Measurements from ENCODE around the gene PCLO.
"Not testable (repeated sequence)": the region's sequence is repeated elsewhere in the genome, so short reads cannot be mapped to it uniquely, and the experiment has no call there.

PCLO gene

GRCh38 chr7:83130191-83130590 lies 32.5 kb downstream of the PCLO start:
- DNase-seq = no peak

GRCh38 chr7:83119494-83119893 lies 43.2 kb downstream of the PCLO start:
- DNase-seq = no peak

GRCh38 chr7:83119026-83119382 lies 43.7 kb downstream of the PCLO start:
- DNase-seq = no peak

DNA sequence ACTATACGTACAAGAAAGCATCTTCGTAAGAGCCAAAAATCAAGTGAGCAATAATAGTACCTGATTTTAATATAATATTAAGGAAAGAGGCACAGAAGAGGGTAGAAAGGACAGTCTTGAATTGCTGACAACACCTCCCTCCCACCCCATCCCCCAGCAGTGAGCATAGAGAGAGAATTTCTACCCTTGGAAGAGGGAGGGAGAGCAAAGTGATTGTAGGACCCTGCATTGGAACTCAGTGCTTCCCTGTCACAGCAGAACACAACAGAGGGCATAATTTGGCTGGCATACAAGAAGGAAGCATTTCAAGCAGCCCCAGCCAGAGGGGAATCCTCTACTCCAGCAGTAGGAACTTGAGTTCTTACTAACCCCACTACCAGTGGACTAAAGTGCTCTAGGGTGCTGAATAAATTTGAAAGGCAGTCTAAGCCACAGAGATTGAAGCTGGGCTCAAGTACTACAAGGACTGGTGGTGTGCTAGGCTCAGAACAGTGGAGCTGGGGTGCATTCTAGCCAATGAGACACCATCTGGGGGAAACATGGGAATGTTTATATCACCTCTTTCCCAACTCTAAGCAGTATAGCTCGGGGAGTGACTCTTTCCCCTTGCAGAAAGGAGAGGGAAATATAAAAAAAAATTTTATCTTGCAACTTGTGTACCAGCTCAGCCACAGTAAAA lies 44.2 kb downstream of the PCLO start:
- DNase-seq = no peak

DNA sequence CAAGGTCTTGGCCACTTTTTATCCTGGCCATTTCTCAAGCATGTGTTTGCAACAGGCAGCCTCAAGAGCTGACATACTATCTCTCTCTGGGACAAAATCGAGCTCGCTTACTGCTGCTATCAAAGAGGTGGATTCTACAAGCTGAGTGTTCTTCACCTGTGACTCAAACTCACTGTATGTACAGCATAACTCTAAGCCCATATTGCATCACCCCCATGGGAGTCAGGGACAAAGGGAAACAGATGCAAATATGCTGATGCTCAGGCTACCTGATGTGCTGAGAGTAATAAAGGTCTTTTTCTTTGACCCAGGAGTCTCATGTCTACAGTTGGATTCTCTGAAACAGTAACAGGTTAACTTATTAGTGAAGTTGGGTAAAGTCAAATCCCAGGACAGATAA lies 45.2 kb downstream of the PCLO start:
- DNase-seq = no peak

GRCh38 chr7:83111391-83111790 lies 51.3 kb downstream of the PCLO start:
- no peak for DNase-seq

DNA sequence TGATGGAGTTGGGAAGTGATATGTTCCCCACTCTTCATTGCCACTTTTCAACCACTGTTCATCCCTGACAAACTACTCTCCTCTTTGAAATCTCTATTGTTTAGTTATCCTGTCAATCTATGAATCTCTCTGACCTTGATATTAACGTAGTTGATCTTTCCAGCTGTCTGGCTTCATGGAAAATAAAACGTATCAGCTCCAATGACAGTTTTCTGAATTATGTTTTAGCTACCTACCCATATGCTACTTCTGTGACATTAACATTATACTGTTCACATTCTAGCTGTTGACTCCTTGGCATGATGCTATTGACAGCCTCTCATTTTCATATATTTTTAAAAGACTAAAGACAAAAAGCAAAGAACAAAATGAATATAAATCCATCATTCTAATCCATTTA lies 53.3 kb downstream of the PCLO start:
- no peak for DNase-seq

- no peak for DNase-seq
Measured at GRCh38 chr7:83105948-83106347, 56.7 kb downstream of the PCLO start.

- DNase-seq = no peak
Measured at GRCh38 chr7:83105063-83105462, 57.6 kb downstream of the PCLO start.

GRCh38 chr7:83101530-83101929 lies 61.2 kb downstream of the PCLO start:
- no peak for DNase-seq

DNA sequence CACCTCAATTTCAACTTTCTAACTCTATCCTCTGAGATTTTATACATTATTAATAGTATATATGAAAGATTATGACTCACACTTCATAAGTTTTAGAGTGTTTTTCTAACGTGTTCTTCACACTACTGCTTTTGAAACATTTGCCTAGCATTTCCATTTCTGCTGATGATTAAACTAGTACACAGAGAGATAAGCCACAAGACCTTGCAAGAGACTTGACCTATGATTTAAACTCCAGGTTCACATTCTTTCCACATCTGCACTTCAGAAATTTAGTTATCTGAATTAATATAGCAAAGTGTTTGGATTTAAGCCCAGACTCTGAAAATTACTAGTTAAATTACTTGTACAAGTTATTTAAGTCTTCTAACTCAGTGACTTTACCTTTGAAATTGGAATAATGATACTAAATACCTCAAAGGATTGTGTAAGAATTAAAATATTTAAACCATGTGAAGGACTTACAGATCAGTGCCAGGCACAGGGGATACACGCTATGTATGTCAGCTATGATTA lies 66.6 kb downstream of the PCLO start:
- no peak for DNase-seq

DNA sequence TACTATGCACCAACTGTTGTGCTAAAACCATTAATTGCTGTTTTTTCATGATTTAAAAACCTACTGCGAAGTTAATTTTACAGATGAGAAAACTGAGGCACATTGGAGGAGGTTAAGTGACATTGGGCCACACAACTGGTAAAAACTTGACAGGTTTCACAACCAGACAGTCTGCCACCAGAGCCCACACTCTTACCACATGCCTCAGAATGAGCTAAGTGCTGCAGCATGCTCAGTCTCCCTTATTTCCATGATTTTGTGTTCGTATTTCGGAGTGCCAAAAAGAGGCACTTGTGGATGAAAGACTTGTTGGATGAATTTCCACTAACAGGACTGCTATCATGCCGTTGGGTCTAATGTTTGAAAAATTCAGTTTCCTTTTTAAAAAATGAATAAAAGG lies 77.4 kb downstream of the PCLO start:
- DNase-seq = no peak

GRCh38 chr7:83079879-83080278 lies 82.8 kb downstream of the PCLO start:
- DNase-seq = not testable (repeated sequence)

DNA sequence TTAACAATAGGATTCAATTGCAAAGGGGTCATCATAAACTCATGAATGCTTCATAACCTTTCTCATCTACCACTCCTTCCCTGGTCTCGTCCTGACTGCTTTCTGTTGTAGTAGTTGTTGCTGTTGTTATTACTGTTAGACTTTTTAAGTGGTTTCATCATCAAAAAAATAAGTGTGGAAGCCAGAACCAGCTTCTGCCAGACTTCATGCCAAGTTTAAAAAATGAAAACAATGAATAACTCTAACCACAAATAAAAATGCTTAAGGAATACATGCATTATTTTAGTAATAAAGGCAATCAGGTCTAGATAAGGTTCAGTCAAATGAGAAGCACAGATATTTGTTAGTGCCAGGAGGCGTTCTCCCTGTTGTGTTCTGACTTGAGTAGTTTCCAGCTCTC lies 85.4 kb downstream of the PCLO start:
- DNase-seq = no peak

DNA sequence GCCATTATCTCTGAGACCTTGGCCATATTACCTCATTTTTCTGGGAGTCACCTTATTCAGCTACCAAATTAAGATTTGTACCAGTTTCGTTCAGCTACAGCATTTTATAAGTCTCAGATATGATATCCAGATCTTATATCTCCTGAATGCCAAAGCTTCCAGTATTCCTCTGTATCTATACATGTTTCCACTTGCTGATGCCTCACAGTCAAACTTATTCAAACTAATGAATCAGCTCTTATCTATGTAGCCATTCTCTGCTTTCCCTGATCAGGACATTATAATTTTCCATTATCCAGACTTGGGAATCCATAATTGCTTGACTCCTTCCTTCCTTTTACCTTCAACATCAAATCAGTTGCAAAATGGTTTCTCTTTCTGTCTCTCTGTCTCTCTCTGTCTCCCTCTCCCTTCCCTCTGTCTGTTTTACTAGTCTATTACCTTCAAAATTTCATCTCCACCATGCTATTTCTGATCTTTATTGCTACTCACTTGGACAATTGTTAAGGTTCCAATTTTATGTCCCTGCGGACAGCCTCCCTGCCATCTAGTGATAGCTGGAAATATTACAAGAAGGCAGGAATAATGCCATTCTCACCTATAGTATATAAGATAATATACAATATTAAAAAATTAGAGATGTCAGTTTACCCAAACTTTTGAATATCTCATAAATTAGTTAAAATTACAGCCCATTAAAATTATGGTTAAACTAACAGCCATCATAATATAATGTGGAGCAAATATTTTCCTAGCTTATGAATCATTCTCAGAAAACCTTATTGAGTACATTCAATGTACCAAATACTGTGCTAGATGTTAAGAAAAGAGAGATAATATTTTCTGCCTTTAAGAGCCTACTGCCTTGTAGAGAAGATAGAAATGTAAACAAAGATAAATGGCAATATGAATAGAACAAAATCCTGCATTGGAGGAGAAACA lies 89.8 kb downstream of the PCLO start:
- DNase-seq = peak; percentile 31

DNA sequence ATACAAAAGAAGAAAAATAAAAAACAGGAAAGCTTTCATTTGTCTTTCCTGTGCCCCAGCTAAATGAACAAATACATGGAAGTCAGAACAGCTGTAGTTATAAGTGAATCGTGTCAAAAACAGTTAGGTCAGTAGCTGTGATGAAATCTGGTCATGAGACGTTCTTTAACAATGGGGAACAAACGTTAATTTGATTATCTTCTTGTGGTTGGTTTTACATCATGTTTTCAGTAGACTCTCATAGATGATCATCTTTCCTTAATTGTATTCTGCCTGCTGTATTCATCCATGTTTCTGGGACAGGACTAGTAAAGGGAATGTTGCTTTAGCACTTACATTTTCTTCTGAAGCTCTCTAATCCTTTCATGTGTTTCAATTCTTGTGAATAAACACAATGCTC lies 97.0 kb downstream of the PCLO start:
- DNase-seq = no peak

- DNase-seq = peak; percentile 95
Measured at GRCh38 chr7:83060218-83060617, 102.5 kb downstream of the PCLO start.

GRCh38 chr7:83058667-83059066 lies 104.0 kb downstream of the PCLO start:
- no peak for DNase-seq

GRCh38 chr7:83055197-83055596 lies 107.5 kb downstream of the PCLO start:
- DNase-seq = no peak

DNA sequence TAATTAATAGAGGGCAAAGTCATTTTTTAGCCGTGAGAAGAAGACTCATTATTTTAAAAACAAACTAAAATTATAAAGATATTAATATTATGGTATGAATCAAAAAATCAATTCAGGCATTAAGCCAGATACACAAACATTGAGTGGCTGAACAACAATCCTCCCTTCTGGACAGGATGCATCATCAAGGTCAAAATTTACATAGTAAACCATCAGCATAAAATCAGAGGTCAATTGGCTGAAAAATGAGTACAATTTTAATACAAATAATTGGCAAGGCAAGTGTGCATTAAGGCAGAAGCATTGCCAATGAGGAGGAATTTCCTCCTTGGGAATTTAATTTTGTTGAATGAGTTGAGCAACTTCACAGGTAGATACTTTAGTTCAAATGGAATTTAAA lies 108.2 kb downstream of the PCLO start:
- no peak for DNase-seq

DNA sequence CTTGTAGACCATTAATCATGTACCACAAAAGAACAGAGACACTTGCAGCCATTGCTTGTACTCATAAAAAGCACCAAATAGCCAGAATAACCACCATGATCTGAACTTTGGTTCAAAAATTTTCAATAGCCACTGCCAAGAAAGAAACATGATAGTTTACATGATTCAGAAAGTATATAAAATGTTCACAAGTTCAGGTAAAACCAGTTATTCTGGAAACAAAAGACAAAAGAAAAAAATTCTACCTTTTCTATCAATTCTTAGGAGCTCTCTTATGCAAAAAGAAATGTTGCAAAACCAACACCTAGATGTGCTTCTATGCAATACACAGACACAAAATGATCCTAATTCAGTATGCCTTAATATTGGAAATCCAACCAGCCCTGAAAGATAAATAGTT lies 108.7 kb downstream of the PCLO start:
- no peak for DNase-seq

DNA sequence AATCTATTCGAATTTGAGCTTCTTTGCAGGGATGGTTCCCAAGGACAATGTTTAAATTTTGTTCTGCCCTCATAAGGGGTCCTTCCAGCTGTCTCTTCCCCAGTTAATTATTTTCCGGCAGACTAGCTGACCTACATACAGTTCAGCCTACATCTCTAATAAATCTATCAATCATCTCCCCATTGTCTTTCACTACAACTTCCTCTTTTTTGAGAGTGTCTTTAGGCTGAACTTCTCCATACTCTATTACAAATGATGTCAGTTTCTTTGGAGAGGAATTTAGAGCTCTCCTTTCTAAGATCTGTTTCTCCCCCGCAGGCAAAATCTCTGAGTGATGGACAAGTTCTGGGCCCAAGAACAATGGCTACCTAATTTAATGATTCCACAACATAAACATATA lies 122.2 kb downstream of the PCLO start:
- DNase-seq = no peak

- no peak for DNase-seq
Measured at GRCh38 chr7:83038787-83039186, 123.9 kb downstream of the PCLO start.

DNA sequence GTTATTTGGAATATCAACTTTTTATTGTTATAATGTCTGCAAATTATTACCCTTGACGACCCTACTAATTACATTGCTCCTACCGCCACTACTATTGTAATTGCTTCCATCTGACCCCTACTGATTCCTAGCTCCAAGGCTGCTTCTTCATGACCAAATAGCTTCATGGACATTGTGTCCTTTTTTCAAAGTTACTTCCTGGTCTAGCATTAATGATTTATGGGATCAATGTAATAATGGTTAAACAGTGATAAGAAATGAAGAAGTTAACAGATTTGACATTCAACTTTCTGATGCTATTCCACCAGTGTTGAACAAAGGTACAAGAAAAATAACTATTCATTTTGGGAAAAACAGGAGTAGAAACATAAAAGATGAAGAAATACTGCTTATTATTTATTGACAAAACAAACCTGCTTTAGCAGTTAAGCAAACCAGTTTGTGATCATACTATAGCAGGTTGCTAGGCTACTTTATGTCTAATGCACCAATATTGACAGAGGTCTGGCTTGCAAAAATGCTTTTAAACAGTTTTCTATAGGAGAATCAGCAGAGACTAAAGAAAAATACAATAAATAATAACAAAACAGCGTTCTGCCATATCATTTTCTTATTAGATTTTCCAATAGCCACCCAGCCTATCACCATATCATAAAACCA lies 125.8 kb downstream of the PCLO start:
- no peak for DNase-seq

All from NCI-H1105 treated with DMSO at 0.1 percent for 48 hours (cell line).